Central memory CD8-positive, alpha-beta T cell (primary cell): Measurements from ENCODE around the gene ANKRD33B.

ENCODE experiments used
- ATAC-seq: fragments of 150-1000 bp; cut with Tn5 transposase; replicated peaks from 2 replicates; pipeline ENCODE4 v1.10.0; 2022; ENCODE audit warnings: mild to moderate bottlenecking, moderate FRiP score, moderate number of reproducible peaks; ENCODE audit not compliant: poor library complexity, severe bottlenecking; ENCODE audit errors: extremely low read depth
- DNase-seq, 2 donors: peaks; one replicate each; pipeline ENCODE4 v3.0.0; 2021; ENCODE audit warnings: low spot score in 2 of 2
- H3K27ac Mint-ChIP-seq: one replicate; pipeline ENCODE4 v1.8.0; 2022; ENCODE audit warnings: low read depth, mild to moderate bottlenecking, moderate library complexity, mixed read lengths
- H3K27me3 Mint-ChIP-seq: one replicate; pipeline ENCODE4 v1.8.0; 2022; ENCODE audit warnings: mixed read lengths
- H3K36me3 Mint-ChIP-seq: one replicate; pipeline ENCODE4 v1.8.0; 2022; ENCODE audit warnings: mild to moderate bottlenecking, moderate library complexity, mixed read lengths; ENCODE audit not compliant: insufficient read depth
- H3K4me1 Mint-ChIP-seq: one replicate; pipeline ENCODE4 v1.8.0; 2022; ENCODE audit warnings: mixed read lengths
- H3K4me3 Mint-ChIP-seq: one replicate; pipeline ENCODE4 v1.8.0; 2022; ENCODE audit warnings: mild to moderate bottlenecking, moderate library complexity, mixed read lengths
- H3K9me3 Mint-ChIP-seq: one replicate; pipeline ENCODE4 v1.8.0; 2022; ENCODE audit warnings: mixed read lengths

The ANKRD33B gene

DNA sequence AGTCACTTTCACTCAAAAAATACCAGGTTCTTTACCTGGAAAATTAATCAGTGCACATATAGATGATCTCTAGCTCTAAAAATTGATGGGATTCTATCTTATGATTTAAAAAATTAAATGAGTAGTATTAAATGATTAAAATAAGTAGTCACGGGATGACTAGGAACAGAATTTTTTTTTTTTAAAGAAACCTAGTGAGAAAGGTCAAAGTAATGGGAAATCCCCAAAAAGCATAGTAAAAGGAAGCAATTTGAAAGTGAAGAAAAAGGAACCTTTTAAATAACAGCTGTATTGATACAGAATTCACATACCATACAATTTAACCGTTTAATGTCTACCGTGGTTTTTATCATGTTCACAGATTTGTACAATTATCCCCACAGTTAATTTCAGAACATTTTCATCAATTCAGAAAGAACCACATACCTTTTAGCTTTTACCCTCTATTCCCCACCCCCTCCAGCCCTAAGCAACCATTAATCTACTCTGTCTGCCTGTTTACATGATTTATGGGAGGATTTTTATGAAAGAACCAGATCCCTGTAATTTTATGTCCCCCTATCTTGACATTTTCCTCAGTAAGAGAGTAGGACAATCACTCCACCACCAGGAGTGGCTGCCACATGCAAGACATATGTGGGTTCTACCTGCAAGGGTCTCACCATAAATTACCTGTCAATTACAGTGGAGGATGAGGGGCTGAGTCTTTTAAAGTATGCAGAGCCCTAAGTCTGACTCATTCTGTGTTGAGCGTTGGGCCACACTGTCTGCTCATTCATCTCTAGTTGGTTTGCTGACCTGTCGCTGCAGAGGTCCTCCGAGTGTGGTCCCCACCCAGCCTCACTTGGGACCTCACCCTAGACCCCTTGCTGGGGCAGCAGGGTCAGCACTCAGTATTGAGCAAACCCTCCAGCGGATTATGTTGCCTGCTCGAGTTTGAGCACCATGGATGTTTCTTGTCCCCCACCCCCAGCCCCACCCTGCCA is 16.0 kb downstream of the ANKRD33B start:
- Mint-ChIP-seq H3K9me3 (no peaks in the 10 kb centered on the region), H3K27me3 (peaks cover 16% of the 10 kb centered on the region), H3K36me3 (peaks cover 3% of the 10 kb centered on the region), H3K27ac (no peak overlapping the region), H3K4me1 (peaks cover 6% of the 10 kb centered on the region), H3K4me3 (no peak overlapping the region)
- ATAC-seq: no peak
- DNase-seq: no peak

DNA sequence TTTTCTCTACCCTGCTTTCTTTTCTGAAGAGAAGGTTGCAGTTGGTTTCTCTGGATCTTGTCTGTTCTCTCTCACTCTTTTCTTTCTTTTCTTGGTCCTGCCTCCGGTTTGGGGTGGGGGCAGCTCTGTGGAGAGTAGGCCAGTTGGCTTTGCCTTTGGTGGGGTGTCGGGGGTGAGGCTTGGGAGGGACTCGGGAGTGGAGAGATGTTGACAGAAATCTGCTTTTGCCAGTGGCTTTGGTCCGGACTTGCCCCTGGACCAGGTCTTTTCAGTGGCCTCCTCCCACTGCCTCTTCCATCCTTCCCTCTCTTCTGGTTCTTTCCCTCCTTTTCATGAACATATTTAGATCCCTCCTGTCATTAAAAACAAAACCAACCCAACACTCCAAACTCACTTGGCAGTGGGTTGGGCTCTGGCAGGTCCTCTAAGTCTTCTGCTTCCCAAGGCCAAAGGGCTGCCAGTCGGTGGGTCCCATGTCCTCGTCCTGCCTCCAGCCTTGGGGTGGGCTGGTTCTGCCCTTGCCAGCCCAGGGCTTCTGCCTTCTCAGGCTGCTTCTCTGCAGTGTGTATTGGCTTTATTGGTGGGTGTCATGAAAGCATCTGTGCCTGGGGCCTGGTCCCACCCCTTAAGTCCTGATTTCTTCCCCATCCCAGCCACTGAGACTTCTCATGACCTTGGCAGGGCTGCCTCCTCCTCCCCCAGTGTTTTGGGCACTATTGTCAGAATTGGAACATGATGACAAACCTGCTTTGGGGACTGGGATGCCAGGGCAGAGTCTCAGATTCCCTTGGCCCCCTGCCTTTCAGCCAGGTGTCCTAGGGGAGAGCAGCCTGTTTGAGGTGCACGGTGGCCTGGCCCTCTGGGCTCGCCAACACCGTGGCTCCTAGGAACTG is 16.9 kb downstream of the ANKRD33B start:
- DNase-seq (no peak), ATAC-seq (no peak)
- Mint-ChIP-seq H3K4me3 (no peak overlapping the region), H3K9me3 (no peaks in the 10 kb centered on the region), H3K4me1 (peaks cover 6% of the 10 kb centered on the region), H3K27me3 (peaks cover 24% of the 10 kb centered on the region), H3K36me3 (peaks cover 4% of the 10 kb centered on the region), H3K27ac (no peak overlapping the region)

DNA sequence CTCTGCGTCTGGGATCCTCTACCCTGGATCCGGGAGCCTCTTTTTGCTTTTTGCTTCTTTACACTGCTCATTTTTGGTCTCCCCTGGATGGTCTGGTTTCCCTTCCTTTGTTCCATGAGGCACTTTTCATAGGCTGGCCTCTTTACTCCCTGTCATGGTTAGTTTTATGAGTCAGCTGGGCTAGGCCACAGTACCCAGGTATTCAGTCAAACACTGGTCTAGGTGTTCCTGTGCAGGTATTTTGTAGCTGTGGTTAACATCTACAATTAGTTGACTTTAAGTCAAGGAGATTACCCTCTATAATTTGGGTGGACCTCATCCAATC is 17.5 kb downstream of the ANKRD33B start:
- ATAC-seq: no peak
- Mint-ChIP-seq H3K4me1 (peaks cover 6% of the 10 kb centered on the region), H3K4me3 (no peak overlapping the region)

DNA sequence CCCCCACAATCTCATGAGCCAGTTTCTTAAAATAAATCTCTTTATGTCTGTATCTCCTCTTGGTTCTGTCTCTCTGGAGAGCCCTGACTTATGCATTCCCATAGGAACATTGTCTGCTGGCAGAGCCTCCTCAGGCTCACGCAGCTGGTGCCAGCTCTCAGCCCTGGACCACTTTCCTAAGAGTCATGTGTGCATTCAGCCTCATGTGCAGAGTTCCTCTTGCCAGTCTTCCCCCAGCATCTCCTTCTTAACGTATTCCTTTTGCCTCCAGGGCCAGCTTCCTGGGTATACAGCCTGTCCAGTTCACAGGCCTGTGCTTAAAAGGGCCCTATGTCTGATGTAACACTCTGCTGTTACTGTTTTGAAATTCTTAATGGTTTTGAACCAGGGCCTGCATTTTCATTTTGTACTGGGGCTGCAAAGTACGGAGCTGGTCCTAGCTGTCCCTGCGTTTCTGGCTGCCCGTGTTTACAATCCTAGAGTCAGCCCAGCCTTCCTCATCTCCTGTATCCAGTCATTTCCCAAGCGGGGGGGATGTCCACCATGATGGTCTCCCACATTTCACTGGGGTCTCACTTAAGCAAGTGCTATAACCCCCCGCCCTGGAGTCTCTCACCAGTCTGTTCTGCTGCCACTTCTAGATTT is 18.1 kb downstream of the ANKRD33B start:
- peaks cover 24% of the 10 kb centered on the region for H3K27me3 Mint-ChIP-seq
- ATAC-seq (no peak), DNase-seq (no peak)
- no peaks in the 10 kb centered on the region for H3K9me3 Mint-ChIP-seq
- H3K4me3 Mint-ChIP-seq: no peak overlapping the region
- peaks cover 4% of the 10 kb centered on the region for H3K36me3 Mint-ChIP-seq
- H3K4me1 Mint-ChIP-seq: peaks cover 6% of the 10 kb centered on the region
- H3K27ac Mint-ChIP-seq: no peak overlapping the region

More for the DNA sequence above, 17.5 kb downstream of the ANKRD33B start:
- no peak for DNase-seq
- Mint-ChIP-seq H3K36me3 (peaks cover 6% of the 10 kb centered on the region), H3K27me3 (peaks cover 24% of the 10 kb centered on the region), H3K27ac (no peak overlapping the region), H3K9me3 (no peaks in the 10 kb centered on the region)

DNA sequence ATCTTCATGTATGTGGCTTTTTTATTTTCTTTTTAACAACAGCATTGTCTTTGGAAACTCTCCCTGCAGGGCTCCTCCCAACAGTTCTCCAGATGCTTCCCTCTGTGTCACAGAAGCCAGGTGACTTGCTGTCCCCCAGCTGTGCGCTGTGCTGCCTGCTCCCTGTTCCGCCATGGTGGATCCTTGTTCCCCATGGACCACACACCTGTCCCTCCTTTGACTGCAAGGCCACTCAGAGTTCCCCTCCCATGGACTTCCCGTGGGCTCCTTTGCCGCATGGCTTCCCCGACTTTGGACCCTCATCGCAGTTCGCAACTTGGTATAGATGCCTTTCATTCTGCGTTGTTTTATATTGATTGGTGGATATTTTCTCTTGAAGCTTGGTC is 18.6 kb downstream of the ANKRD33B start:
- Mint-ChIP-seq H3K4me1 (peaks cover 6% of the 10 kb centered on the region), H3K27ac (no peak overlapping the region), H3K36me3 (peaks cover 4% of the 10 kb centered on the region), H3K9me3 (no peaks in the 10 kb centered on the region), H3K4me3 (no peak overlapping the region), H3K27me3 (peaks cover 24% of the 10 kb centered on the region)
- no peak for ATAC-seq
- DNase-seq: no peak

DNA sequence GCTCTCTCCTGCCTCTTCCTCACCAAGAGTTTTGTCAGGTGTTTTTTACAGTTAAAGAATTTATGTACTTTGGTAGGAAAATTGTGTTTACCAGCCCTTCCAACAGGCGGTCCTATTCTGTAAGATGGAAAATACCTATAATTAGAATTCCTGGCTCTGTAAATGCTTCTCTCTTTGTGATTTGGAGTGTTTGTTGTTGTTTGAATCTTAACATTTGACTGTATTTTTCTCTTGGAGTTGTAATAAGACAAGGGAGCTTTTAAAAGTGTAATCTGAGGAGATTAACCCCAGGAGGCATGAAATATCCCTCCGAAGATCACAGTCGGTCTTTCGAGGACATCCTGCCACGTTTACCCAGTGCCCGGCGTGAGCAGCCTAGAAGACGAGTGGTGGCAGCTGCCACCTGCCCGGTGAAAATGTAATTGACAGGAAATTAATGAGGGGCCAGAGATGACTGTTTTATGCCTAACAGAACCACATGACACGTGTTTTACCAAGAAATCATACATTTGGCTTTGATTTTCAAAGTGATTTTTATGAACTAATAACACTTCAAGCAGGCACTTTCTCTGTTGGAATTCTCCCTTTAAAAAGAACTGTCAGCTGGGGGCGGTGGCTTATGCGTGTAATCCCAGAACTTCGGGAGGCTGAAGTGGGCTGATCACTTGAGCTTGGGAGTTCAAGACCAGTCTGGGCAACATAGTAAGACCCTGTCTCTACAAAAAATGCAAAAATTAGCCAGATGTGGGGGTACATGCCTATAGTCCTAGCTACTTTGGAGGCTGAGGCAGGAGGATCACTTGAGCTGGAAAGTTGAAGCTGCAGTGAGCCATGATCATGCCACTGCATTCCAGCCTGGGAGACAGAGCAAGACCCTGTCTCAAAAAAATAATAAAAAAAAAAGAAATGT is 20.0 kb downstream of the ANKRD33B start:
- no peak overlapping the region for H3K27ac Mint-ChIP-seq
- ATAC-seq: no peak
- H3K4me1 Mint-ChIP-seq: peaks cover 6% of the 10 kb centered on the region
- H3K4me3 Mint-ChIP-seq: no peak overlapping the region
- H3K27me3 Mint-ChIP-seq: peaks cover 26% of the 10 kb centered on the region
- H3K9me3 Mint-ChIP-seq: no peaks in the 10 kb centered on the region
- no peak for DNase-seq
- peaks cover 4% of the 10 kb centered on the region for H3K36me3 Mint-ChIP-seq

DNA sequence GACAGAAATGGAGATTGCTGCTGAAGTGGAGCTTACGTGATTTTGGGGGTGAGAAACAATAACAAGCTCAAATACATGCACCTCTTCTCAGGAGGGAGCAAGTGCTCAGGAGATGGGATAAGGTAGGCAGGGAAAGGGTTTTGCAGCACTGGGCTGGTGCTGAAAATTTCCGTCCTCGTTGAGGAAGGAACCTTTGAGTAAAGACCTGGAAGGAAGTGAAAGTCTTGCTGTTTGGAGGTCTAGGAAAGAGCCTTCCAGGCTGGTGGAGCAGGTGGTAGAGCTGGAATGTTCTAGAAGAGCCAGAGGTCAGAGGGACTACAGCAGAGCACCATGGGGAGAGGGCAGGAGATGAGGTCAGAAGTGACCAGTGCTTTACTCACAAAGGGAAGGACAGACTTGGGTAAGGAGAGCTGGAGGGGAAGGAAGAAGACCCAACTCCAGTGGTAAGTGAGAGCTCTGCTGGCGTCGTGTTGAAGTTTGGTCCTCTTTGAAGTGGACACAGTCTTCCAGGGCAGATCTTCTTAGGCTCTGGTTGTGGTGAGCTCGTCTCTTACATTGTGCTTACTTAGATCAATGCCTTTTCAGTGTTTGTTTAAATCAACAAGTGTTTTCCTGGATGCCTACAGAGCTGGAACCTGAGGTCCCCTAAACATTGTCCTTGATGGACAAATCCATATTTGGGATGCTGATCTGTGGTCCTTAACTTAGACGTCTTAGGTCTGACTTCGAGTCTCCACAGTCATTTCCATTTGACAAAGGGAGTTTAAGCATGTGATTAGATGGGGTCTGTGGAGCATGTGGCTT is 21.0 kb downstream of the ANKRD33B start:
- peaks cover 11% of the 10 kb centered on the region for H3K4me1 Mint-ChIP-seq
- H3K9me3 Mint-ChIP-seq: no peaks in the 10 kb centered on the region
- ATAC-seq: no peak
- H3K4me3 Mint-ChIP-seq: no peak overlapping the region
- H3K36me3 Mint-ChIP-seq: peaks cover 4% of the 10 kb centered on the region
- DNase-seq: no peak
- H3K27ac Mint-ChIP-seq: no peak overlapping the region
- peaks cover 33% of the 10 kb centered on the region for H3K27me3 Mint-ChIP-seq

DNA sequence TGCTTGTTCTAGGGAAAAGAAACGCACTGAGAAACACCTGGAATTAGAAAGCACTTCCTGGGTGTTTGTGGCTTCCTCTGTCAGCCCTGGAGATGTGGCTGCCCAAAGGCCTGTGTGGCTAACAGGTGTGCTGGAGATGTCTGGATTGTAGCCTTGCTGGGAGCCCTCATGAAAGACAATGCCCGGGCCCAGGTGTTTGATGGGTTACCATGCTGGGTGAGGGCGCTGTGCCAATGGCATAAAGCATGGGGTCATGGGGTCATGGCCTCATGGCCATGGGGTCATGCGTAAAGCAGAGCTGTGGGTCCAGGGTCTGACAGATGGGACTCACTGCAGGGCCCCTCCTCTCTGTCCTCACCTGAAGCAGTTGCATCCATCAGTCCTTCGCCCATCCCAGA is 21.6 kb downstream of the ANKRD33B start:
- ATAC-seq (no peak), DNase-seq (no peak)
- H3K27ac Mint-ChIP-seq: no peak overlapping the region
- H3K4me1 Mint-ChIP-seq: peaks cover 11% of the 10 kb centered on the region
- H3K36me3 Mint-ChIP-seq: peaks cover 4% of the 10 kb centered on the region
- peaks cover 33% of the 10 kb centered on the region for H3K27me3 Mint-ChIP-seq
- H3K4me3 Mint-ChIP-seq: no peak overlapping the region
- H3K9me3 Mint-ChIP-seq: no peaks in the 10 kb centered on the region

DNA sequence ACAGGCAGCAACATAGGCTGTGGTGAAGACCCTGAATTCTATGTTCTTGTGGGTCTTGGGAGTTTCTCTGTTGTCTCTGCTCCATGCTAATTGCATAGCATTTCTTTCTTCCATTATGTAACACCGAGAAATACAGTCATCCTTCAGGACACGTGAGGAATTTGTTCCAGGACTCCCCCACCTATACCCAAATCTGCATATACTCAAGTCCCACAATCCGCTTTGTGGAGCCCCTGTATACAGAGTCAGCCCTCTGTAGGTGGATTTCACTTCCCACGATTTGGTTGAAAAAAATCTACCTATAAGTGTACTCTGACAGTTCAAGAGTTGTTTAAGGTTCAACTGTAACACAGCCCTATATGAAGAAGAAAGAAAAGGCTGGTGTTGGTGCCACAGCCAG is 22.1 kb downstream of the ANKRD33B start:
- ATAC-seq (no peak), DNase-seq (no peak)
- peaks cover 33% of the 10 kb centered on the region for H3K27me3 Mint-ChIP-seq
- no peaks in the 10 kb centered on the region for H3K9me3 Mint-ChIP-seq
- no peak overlapping the region for H3K4me3 Mint-ChIP-seq
- H3K4me1 Mint-ChIP-seq: peaks cover 11% of the 10 kb centered on the region
- peaks cover 6% of the 10 kb centered on the region for H3K36me3 Mint-ChIP-seq
- no peak overlapping the region for H3K27ac Mint-ChIP-seq

DNA sequence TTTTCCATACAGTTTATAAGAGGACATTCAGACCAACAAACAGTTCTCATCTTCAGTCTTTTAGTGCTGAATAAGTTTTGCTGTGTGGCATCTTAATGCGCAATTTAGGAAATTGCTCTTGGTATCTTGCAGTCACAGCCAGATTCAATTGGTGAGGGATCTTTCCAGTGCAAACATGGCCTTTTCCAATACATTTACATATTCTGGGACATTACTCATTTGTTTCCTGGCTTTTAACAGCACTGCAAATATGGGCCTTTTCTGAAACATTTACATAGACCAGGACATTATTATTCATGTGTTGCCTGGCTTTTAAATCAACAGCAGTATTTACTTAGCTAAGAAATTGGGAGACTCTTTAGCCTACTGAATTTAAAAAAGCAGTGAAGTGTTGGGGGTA is 22.7 kb downstream of the ANKRD33B start:
- Mint-ChIP-seq H3K4me3 (no peak overlapping the region), H3K27ac (no peak overlapping the region), H3K9me3 (no peaks in the 10 kb centered on the region), H3K36me3 (peaks cover 6% of the 10 kb centered on the region), H3K27me3 (peaks cover 33% of the 10 kb centered on the region), H3K4me1 (peaks cover 11% of the 10 kb centered on the region)
- no peak for ATAC-seq
- no peak for DNase-seq

DNA sequence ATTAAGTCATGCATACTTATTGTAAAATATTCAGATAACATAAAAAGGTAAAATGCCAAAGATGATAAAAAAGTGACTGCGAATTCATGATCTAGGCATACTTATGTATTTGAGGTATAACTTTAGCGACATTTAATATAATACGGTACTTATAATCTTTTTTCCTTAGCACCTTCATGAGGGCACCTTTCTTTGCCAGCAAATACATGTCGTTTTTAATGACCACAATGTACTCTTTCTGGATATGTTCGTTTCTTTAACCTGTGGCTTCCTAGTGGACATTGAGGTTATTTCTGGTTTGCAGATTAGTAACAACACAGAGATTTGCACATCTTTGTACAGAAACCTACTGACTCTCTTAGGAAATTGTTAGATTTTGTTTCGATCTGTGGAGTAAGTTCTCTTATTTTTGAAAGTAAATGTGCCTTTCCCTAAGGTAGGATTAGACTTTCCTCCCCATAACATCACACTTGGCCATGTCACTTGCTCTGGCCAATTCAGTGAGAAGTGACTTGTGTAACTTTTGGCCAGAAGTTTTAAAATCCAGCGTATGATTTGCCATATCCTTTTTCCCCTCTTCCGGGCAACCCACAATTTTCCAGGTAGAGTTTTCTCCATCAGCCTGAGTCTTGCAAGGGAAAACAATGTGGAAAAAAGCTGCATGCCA is 24.4 kb downstream of the ANKRD33B start:
- H3K4me3 Mint-ChIP-seq: no peak overlapping the region
- no peak overlapping the region for H3K27ac Mint-ChIP-seq
- H3K27me3 Mint-ChIP-seq: peaks cover 33% of the 10 kb centered on the region
- H3K36me3 Mint-ChIP-seq: peaks cover 6% of the 10 kb centered on the region
- DNase-seq (no peak), ATAC-seq (no peak)
- peaks cover 11% of the 10 kb centered on the region for H3K4me1 Mint-ChIP-seq
- no peaks in the 10 kb centered on the region for H3K9me3 Mint-ChIP-seq
